ENCODE results near the gene CNPY4.

The CNPY4 gene

GRCh38 chr7:100170101-100170897 lies 50.9 kb downstream of the CNPY4 start:
- no peak for DNase-seq

GRCh38 chr7:100171087-100171681 lies 51.8 kb downstream of the CNPY4 start:
- no peak for DNase-seq

GRCh38 chr7:100171840-100172239 lies 52.4 kb downstream of the CNPY4 start:
- no peak for DNase-seq

GRCh38 chr7:100173806-100174495 lies 54.5 kb downstream of the CNPY4 start:
- no peak for DNase-seq

GRCh38 chr7:100174582-100174981 lies 55.1 kb downstream of the CNPY4 start:
- no peak for DNase-seq

Data from NCI-H1436 treated with DMSO at 0.1 percent for 48 hours (cell line).